ENCODE results near the gene CPNE4.

DNA sequence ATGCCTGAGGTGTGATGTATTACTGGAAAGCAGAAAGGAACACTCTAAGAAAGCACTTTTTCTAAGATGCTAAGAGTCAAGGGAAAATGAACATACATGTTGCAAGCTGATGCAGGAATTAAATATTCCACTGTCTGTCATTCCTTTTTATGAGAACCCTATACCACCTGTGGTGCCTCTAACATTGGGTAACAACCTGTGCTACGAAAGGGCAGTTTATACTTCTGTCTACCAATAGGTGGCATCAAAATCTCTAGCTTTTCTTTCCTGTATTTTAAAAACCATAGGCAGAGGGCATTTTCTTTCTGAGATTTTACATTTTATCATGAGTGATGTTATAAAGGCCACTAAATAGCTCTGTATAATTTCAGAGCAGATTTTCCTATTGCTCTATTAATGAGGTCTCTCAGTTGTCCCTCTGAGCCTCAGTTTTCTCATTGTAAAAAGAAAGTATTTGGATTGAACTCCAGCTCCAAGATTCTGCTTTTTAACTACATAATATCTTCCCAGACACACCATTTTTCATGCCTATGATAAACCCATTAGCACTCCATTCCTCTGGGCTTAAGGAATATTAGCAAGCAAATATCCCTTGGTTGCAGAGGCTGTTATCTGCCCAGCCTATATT, 3.5 kb upstream of the CPNE4 start:
- TF ChIP-seq POLR2A (IDR thresholded peaks at IDR 0.05), result no peak
- TF ChIP-seq, protein P1, sequence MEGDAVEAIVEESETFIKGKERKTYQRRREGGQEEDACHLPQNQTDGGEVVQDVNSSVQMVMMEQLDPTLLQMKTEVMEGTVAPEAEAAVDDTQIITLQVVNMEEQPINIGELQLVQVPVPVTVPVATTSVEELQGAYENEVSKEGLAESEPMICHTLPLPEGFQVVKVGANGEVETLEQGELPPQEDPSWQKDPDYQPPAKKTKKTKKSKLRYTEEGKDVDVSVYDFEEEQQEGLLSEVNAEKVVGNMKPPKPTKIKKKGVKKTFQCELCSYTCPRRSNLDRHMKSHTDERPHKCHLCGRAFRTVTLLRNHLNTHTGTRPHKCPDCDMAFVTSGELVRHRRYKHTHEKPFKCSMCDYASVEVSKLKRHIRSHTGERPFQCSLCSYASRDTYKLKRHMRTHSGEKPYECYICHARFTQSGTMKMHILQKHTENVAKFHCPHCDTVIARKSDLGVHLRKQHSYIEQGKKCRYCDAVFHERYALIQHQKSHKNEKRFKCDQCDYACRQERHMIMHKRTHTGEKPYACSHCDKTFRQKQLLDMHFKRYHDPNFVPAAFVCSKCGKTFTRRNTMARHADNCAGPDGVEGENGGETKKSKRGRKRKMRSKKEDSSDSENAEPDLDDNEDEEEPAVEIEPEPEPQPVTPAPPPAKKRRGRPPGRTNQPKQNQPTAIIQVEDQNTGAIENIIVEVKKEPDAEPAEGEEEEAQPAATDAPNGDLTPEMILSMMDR (IDR thresholded peaks at IDR 0.05), result peak in 6 of 7 experiments; percentile 21 to 44 (median 40)

Measured in body of pancreas (tissue), 4 donors.